COR-L47 (cell line): ENCODE results near the gene PCDHB8.
A peak's percentile ranks its signal among the peaks of the same experiment; 100 is the strongest.
"Not testable (repeated sequence)": the region's sequence is repeated elsewhere in the genome, so short reads cannot be mapped to it uniquely, and the experiment has no call there.

Experiments
- DNase-seq: peaks from one replicate; lab custom pipeline; 2025; lab: John Stamatoyannopoulos, UW

PCDHB8 gene

DNA sequence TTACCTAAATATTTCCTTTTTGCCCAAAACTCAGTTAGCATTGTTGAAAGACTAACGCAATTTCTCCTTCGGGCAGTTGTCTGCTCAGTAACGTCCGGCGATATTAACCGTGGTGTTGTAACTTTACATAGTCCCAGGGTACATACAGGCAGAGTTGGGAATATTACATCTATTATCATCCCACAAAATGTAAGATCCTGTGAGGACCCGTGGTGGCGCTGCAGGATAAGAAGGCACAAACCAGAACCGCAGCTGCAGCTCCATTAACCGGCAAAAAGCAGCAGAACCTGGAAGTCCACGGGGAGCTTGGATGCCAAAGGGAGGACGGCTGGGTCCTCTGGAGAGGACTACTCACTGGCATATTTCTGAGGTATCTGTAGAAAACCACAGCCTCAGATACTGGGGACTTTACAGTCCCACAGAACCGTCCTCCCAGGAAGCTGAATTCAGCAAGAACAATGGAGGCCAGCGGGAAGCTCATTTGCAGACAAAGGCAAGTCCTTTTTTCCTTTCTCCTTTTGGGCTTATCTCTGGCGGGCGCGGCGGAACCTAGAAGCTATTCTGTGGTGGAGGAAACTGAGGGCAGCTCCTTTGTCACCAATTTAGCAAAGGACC is at the start of gene PCDHB8:
Gene PCDHB8 (plus strand): TSS at position 214 of the 615 bp plus-strand sequence. CDS start 245 bp downstream, at position 459.
- DNase-seq, result peak; percentile 45

DNA sequence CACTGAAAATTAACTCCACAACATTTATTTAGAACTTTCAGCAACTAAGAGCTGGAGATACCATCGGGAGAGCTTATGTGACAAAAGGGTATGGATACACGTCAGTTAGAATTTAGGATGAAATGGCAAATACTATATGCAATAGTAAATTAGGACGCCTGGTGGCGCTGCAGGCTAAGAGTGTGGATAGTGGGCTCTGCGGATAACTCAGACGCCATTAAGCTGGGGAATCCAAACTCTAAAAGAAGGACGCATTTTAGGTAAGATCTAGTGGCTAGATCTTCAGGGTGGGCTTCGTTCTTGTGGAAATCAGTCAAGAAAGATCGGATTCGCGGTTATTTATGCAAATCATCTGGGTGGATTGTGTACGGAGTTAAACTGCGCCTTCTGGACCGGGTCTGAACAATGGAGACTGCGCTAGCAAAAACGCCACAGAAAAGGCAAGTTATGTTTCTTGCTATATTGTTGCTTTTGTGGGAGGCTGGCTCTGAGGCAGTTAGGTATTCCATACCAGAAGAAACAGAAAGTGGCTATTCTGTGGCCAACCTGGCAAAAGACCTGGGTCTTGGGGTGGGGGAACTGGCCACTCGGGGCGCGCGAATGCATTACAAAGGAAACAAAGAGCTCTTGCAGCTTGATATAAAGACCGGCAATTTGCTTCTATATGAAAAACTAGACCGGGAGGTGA is 42.4 kb upstream of the PCDHB8 start, which contains the start of gene PCDHB5:
Gene PCDHB5 (plus strand): TSS at position 177 of the 688 bp plus-strand sequence. CDS start 229 bp downstream, at position 406.
- DNase-seq, result peak; percentile 37

GRCh38 chr5:141135718-141136266 is 41.8 kb upstream of the PCDHB8 start:
- DNase-seq, result no peak

GRCh38 chr5:141137346-141137745 is 40.2 kb upstream of the PCDHB8 start:
- not testable (repeated sequence) for DNase-seq

DNA sequence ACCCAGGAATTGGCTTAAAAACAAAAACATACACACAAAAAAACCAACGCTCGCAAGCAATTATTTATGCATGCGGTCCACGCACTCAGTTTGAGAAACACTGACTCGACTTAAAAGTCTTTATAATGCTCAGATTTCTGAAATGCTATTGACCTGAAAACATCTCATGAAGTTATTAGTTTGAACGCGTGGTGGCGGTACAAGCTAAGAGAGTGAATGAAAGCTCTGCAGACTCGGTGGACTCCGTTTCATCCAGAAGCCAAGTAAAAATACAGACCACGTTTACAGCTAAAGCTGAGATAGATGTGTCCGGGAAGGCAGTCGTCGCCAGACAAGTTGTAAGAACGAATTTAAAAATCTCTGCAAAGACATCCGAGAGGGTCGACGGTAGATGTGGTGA is 27.8 kb upstream of the PCDHB8 start, which contains the start of gene PCDHB6:
Gene PCDHB6 (plus strand): TSS at position 246 of the 400 bp plus-strand sequence. CDS start 201 bp downstream, outside the sequence.
- DNase-seq, result peak; percentile 28

DNA sequence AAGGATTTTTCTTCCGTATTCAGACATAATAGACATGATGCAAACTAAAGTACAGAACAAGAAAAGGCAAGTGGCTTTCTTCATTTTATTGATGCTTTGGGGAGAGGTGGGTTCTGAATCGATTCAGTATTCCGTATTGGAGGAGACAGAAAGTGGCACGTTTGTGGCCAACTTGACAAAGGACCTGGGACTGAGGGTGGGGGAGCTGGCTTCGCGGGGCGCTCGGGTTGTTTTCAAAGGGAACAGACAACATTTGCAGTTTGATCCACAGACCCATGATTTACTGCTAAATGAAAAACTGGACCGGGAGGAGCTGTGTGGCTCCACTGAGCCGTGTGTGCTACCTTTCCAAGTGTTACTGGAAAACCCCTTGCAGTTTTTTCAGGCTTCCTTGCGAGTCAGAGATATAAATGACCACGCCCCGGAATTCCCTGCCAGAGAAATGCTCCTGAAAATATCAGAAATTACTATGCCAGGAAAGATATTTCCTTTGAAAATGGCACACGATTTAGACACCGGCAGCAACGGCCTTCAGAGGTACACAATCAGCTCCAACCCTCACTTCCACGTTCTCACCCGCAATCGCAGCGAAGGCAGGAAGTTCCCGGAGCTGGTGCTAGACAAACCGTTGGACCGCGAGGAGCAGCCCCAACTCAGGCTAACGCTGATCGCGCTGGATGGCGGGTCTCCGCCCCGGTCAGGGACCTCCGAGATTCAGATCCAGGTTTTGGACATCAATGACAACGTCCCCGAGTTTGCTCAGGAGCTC is 27.2 kb upstream of the PCDHB8 start:
- no peak for DNase-seq

- no peak for DNase-seq
Measured at GRCh38 chr5:141150993-141151325, 26.6 kb upstream of the PCDHB8 start.

GRCh38 chr5:141151632-141152031 is 26.0 kb upstream of the PCDHB8 start:
- not testable (repeated sequence) for DNase-seq

DNA sequence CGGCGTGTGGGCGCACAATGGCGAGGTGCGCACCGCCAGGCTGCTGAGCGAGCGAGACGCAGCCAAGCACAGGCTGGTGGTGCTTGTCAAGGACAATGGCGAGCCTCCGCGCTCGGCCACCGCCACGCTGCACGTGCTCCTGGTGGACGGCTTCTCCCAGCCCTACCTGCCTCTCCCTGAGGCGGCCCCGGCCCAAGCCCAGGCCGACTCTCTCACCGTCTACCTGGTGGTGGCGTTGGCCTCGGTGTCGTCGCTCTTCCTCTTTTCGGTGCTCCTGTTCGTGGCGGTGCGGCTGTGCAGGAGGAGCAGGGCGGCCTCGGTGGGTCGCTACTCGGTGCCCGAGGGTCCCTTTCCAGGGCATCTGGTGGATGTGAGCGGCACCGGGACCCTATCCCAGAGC is 25.5 kb upstream of the PCDHB8 start:
- DNase-seq, result not testable (repeated sequence)

DNA sequence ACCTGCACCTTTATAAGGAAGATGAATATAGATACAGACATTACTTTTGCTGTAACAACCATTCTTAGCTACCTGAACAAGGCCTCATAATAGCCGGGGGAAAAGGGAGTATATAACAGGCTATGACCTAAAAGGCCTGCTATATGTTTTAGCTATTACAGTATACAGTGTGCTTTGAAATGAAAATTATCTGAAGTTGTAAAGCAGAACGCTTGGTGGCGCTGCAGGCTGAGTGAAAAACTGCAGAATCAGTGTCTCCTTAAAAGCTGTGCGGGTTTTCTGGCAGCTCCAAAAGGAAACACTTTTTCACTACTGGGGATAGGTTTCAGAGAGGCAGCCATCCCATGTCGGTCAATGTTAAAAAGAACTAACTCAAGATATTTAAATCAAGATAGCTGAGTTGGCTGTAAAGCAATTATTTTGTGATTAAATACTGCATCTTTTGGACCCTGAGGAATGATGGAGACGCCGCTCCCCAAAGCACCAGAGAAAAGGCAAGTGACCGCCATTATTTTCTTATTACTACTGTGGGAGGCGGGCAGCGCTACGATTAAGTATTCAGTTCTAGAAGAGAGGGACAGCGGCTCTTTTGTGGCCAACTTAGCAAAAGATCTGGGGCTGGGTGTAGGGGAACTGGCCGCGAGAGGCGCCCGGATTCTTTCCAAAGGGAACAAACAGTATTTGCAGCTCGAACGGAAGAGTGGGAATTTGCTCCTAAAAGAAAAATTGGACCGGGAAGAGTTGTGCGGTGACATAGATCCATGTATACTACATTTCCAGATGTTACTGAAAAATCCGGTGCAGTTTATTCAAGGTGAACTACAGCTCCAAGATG is 21.8 kb upstream of the PCDHB8 start:
- DNase-seq, result no peak

DNA sequence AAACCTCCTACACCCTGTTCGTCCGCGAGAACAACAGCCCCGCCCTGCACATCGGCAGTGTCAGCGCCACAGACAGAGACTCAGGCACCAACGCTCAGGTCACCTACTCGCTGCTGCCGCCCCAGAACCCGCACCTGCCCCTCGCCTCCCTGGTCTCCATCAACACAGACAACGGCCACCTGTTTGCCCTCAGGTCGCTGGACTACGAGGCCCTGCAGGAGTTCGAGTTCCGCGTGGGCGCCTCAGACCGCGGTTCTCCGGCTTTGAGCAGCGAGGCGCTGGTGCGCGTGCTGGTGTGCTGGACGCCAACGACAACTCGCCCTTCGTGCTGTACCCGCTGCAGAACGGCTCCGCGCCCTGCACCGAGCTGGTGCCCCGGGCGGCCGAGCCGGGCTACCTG is 20.2 kb upstream of the PCDHB8 start:
- DNase-seq, result not testable (repeated sequence)

GRCh38 chr5:141157901-141158300 is 19.7 kb upstream of the PCDHB8 start:
- not testable (repeated sequence) for DNase-seq

DNA sequence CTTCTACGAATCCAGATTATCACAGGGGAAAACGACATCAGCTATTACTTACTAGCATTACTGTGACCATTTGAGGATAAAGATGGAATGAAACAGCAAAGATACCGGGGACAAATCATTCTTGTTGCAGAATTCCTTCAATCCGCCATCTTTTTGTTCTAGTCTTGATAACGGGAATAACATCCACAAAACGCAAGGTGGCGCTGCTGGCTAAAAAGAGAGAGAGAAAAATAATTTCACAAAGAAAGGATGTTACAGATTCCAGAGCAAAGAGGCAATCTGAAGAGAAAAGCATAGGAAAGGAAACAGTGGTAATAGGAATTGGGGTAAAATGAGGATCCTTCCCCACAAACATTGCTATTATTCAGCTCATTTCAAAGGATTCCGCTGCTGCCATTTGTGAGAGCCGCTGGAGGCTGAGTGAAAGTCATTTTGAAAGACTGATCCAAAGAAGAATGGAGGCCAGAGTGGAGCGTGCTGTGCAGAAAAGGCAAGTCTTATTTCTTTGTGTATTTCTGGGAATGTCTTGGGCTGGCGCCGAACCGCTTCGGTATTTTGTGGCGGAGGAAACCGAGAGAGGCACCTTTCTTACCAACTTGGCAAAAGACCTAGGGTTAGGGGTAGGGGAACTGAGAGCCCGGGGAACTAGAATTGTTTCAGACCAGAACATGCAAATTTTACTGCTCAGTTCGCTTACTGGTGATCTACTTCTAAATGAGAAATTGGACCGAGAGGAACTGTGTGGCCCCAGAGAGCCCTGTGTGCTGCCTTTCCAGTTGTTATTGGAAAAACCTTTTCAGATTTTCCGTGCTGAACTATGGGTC is 5.0 kb upstream of the PCDHB8 start, which contains the start of gene PCDHB7:
Gene PCDHB7 (plus strand): TSS at position 264 of the 824 bp plus-strand sequence. CDS start 192 bp downstream, at position 456.
- peak; percentile 12 for DNase-seq

DNA sequence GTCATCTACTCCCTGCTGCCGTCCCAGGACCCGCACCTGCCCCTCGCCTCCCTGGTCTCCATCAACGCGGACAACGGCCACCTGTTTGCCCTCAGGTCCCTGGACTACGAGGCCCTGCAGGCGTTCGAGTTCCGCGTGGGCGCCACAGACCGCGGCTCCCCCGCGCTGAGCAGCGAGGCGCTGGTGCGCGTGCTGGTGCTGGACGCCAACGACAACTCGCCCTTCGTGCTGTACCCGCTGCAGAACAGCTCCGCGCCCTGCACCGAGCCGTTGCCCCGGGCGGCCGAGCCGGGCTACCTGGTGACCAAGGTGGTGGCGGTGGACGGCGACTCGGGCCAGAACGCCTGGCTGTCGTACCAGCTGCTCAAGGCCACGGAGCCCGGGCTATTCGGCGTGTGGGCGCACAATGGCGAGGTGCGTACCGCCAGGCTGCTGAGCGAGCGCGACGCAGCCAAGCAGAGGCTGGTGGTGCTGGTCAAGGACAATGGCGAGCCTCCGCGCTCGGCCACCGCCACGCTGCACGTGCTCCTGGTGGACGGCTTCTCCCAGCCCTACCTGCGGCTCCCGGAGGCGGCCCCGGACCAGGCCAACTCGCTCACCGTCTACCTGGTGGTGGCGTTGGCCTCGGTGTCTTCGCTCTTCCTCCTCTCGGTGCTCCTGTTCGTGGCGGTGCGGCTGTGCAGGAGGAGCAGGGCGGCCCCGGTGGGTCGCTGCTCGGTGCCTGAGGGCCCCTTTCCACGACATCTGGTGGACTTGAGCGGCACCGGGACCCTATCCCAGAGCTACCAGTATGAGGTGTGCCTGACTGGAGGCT is 3.1 kb upstream of the PCDHB8 start:
- not testable (repeated sequence) for DNase-seq

- DNase-seq, result no peak
Measured at GRCh38 chr5:141175933-141176332, 1.7 kb upstream of the PCDHB8 start.

GRCh38 chr5:141179371-141179770 is 1.8 kb downstream of the PCDHB8 start:
- DNase-seq, result not testable (repeated sequence)

GRCh38 chr5:141179876-141180275 is 2.3 kb downstream of the PCDHB8 start:
- not testable (repeated sequence) for DNase-seq

GRCh38 chr5:141180313-141180712 is 2.7 kb downstream of the PCDHB8 start:
- DNase-seq, result no peak

GRCh38 chr5:141182248-141182647 is 4.7 kb downstream of the PCDHB8 start, which contains the start of gene PCDHB16:
Gene PCDHB16, plus strand, starts transcription at chr5:141182387. Its CDS starts 173 bp downstream, at chr5:141182560.
- DNase-seq, result peak; percentile 28
